ENCODE measurements around the gene CUL4A.
"Not testable (repeated sequence)": the region's sequence is repeated elsewhere in the genome, so short reads cannot be mapped to it uniquely, and the experiment has no call there.

Gene CUL4A

GRCh38 chr13:113243847-113244246 is 34.4 kb downstream of the CUL4A start:
- no peak for DNase-seq

DNA sequence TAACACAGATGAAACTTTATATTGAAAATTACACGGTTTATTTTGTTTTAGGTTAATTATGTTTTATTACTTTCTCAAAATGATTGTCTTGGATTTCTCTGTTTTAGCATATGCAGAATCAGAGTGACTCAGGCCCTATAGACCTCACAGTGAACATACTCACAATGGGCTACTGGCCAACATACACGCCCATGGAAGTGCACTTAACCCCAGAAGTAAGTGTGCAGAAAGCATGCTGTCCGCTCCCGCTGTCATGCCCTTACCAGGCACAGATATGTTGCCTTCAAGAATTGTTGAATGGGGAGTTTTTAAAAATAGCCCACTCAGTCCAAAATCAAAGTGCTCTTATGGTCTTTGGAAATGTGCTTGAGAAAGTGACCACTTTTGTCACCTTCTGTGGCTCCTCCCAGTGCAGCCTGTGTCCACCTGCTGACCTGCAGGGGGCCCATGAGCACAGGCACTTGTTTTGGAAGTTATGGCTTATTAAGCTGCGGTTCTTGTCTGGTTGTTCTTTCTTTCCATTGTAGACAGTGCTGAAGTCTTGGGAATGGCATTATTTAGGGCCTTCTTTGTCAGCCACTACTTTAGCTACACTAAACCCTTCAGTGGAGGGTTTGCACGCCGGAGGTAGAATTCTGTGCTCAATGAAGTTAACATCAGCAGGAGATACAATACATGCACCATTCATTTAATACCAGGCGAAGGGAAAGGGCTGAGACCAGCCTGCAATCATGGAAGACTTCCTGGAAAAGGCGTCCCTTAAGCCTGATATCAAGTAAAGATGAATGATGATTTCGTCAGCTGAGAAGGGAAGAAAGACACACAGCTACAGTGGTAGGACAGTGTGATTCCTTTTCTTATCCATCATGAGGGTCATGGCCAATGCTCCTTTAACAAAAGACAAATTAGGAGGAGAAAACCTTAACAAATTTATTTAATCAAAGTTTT is 36.7 kb downstream of the CUL4A start:
- no peak for DNase-seq

DNA sequence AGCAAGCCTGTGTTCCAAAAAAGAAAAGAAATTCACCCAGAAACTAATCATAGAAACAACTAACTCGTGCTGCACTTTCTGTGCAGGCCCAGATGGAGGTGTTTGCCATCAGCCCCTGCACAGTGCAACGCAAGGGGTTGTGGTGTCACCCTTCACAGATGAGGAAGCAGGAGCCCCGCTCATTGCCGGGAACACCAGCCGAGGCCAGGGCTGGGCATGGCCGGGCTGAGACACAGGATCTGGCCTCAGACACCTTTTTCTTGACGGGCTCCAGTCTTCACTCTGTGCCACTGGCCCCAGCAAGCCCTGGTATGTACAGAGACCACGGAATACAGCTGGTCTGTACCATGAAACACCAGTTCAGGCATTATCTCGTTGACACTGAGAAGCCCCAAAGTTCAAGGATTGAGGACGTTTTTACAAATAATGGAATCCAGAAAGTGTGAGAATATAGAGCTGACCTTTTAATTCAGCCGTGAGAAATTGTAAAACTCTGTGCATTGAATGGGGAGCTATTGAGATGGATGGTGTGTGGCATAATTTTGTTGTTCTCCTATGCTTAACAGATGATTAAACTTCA is 43.2 kb downstream of the CUL4A start:
- DNase-seq: no peak

GRCh38 chr13:113257908-113258307 is 48.5 kb downstream of the CUL4A start:
- not testable (repeated sequence) for DNase-seq

DNA sequence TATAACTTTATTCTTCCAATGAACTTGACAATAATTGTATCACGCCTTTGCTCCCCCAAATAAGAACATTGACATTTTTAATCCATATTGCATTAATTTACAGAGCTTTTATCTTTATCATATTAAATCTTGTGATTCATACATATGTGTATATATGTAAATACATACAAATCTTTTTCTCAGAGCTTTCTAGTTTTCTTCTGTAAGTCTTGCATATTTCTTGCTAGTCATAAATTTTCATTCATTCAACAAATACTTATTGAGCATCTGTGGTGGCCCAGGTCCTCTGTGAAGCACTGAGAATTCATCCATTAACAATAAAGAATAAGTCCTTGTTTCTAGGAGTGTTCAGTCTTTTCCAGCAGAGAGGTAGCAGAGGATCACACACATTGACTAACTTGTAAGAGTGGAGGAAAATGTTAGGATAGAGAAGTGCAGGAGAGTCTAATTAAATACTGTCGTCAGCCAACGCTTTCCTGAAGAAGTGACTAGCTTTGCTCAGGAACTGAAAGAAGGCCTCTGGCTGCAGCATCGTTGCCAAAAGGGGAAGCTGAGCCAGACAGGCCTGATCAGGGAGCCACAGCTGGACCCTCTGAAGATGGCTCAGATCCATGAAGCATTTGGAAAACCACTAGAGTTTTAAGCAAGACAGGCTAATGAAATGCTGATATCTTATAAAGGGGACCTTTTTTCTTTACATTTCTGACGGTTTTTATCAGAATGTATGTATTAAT is 49.1 kb downstream of the CUL4A start:
- no peak for DNase-seq

DNA sequence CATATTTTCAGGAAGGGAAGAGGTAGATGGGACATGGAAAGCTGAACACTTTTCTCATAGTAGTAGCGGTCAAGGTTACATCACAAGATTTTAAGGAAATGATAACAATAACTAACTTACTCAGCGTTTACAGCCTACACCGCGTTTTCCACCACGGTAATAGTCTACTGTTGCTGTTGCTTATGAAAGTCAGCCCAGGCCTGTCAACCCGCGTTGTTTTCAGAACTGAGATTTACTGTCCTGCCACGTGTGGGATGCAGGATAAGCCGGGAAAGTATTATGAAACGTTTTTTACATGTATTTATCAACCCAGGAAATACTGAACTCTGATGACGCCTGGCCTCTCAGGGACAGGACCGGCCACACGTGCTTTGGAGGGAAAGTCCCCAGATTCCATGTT is 51.6 kb downstream of the CUL4A start:
- no peak for DNase-seq

DNA sequence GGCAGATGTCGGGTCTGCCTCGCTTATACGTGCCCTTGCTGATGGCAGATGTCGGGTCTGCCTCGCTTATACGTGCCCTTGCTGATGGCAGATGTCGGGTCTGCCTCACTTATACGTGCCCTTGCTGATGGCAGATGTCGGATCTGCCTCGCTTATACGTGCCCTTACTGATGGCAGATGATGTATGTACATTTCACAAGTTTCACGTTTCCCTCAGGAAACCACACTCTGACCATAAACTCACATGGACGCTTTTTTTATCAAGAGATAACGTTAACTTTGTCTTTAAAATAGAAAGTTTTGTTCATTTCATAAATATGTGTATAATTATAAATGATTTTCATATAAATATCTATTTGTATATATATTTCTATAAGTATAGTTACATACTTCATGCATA is 53.6 kb downstream of the CUL4A start:
- not testable (repeated sequence) for DNase-seq

- no peak for DNase-seq
Observed at GRCh38 chr13:113267642-113268405, 58.4 kb downstream of the CUL4A start.

GRCh38 chr13:113272031-113272430 is 62.6 kb downstream of the CUL4A start:
- no peak for DNase-seq

GRCh38 chr13:113272701-113273181 is 63.3 kb downstream of the CUL4A start:
- no peak for DNase-seq

GRCh38 chr13:113273321-113273720 is 63.9 kb downstream of the CUL4A start:
- no peak for DNase-seq

- no peak for DNase-seq
Observed at GRCh38 chr13:113273851-113274590, 64.6 kb downstream of the CUL4A start.

DNA sequence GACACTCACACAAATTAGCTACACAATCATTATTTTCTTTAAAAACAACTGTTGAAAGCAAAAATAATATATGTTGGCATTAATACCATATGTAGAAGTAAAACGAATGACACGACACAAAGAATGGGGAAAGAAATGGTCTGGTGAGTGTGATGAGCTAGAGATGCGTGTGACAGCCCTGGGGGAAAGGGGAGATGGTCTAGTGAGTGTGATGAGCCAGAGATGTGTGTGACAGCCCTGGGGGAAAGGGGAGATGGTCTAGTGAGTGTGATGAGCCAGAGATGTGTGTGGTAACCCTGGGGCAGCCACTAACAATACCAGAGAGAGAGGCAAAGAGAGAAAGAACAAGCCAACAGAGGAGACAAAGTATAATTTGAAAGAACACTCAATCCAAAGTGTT is 65.3 kb downstream of the CUL4A start:
- no peak for DNase-seq

GRCh38 chr13:113275387-113275786 is 66.0 kb downstream of the CUL4A start:
- peak; percentile 39 for DNase-seq

DNA sequence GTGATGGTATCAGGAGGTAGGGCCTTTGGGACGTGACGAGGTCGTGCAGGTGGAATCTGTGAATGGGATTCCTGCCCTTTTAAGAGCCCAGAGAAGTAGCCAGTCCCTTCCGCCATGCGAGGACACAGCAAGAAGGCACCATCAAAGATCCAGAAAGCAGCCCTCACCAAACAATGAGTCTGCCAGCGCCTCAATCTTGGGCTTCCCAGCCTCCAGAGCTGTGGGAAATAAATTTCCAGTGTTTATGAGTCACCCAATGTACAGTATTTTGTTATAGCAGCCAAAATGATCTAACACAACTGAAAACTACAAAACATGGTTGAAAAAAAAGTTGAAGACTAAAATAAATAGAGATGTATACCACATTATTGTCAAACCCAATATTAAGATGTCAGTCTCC is 70.7 kb downstream of the CUL4A start:
- no peak for DNase-seq

- no peak for DNase-seq
Observed at GRCh38 chr13:113283904-113284303, 74.5 kb downstream of the CUL4A start.

DNA sequence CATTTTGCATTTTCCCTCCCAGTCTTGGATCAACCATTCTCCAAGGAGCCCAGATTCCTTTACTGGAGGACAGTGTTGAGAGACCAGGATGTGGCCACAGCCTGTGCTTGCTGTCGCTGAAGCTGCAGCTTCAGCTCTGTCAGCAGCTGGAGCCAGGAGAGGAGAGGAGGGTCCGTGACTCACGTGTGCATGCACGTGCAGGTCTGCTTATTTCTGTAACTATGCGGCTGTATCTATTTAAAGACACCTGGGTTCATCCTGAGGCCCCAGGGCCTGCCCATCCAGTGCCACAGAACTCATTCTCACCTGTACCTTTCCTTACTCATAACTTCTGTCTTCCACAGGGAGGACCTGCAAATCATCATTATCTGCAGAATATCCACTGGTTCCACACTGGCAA is 79.5 kb downstream of the CUL4A start:
- DNase-seq: no peak

DNA sequence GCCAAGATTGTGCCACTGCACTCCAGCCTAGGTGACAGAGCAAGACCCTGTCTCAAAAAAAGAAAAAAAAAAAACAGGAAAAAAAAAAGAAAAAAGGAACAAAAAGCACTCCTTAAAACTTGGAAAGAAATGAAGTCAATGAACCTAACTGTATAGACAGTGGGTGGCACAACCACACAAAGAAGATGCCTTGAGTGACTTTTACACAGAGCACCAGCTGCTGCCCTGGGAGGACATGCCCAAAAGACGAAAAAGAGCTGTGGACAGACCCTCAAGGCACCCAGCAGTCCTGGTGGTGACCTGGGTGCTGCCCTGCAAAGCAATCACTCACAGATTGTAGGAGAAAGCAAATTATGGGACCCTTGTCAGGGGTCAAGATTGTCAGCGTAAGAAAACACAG is 81.7 kb downstream of the CUL4A start:
- no peak for DNase-seq

DNA sequence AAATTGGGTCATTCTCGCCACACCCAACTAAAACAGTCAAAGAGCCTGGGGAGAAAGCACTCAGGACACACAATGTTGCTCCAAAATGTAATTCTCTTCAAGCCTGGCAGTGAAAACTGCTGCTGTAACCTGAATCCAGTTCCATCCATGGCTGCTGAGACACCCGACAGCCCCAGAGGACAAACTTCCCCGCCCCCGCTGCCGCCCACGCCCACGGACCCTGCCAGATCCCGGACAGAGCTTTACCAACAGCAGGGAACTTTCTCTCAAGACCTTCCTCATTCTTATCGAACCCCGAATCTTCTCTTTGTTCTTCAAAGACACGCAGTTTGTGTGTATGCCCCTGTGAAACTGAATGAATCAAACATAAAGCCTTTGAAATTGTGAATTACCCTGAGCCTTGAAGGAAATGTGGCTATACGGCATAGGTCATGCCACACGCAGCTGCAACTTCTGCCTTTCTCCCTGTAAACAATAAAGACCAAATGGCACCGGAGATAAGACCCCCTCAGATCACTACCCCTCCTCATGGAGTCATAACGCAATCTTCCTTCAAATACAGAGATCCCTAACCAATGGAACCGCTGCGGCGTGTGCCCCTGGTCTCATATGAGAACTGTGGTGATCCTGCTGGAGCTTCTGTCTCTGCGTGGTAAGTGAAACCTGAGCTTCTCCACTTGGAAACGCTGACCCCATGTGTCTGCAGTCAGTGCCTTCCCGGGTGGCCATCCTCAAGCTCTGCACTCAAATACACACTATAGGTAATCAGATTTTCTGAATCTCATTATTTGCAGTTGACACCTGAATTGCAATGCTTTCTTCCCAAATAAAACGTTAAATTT is 82.8 kb downstream of the CUL4A start:
- DNase-seq: peak; percentile 18

DNA sequence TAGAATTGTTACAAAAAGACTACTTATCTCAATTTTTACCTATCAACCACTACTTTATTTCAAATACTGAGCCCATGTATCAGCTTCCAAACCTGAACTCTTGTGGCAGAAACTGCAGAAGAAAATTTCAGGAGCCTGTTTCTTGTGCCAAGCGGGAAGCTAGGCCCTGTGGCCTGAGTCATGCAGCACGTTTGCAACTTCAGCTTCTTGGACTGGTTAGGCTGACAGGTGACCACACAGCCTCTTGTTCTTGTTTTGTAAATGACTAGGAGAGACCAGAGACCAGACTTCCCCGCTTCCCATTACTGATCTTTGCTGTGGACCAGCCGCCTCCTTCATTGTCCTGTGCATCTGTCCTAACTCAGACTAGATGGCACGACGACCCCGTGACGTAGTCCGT is 84.3 kb downstream of the CUL4A start:
- DNase-seq: no peak

DNA sequence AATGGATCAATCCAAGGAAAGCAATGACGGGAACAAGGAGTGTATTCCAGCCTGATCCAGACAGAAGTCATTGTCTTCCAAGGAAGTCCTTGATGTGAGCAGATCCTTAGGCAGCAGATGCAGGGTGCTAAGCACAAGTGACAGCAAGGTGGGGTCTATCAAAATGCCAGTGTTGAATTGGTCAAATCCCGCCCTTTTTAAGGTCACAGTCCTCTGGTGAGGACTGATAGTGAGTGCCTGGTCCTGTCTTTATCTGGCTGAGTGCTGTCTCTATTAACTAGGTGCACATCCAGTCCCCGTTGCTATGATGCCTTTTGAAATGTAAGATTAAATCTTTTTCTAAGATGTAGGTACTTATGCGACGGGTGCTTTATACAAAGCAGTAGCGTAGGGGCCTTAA is 86.4 kb downstream of the CUL4A start:
- DNase-seq: no peak

Measured in activated naive CD4-positive, alpha-beta T cell treated with anti-CD3 and anti-CD28 coated beads, Interleukin-2, amount 50 U/mL, for 16 hours (primary cell).